Tracheal epithelial cell (primary cell): ENCODE data around the gene TPK1. TPM values are rescaled to one million over a fixed set of nuclear protein-coding genes. Genes with fewer than 3 reads are reported as not detected.

Experiments used
- total RNA-seq: library from RNA; depleted of rRNA; stranded (reverse); fragments of >200 nt; gene quantifications from 2 replicates; pipeline ENCODE4 v1.2.1, GENCODE V29; 2014

TPK1 gene
- total RNA-seq = 4.3 and 7.2 TPM in 2 replicates

DNA sequence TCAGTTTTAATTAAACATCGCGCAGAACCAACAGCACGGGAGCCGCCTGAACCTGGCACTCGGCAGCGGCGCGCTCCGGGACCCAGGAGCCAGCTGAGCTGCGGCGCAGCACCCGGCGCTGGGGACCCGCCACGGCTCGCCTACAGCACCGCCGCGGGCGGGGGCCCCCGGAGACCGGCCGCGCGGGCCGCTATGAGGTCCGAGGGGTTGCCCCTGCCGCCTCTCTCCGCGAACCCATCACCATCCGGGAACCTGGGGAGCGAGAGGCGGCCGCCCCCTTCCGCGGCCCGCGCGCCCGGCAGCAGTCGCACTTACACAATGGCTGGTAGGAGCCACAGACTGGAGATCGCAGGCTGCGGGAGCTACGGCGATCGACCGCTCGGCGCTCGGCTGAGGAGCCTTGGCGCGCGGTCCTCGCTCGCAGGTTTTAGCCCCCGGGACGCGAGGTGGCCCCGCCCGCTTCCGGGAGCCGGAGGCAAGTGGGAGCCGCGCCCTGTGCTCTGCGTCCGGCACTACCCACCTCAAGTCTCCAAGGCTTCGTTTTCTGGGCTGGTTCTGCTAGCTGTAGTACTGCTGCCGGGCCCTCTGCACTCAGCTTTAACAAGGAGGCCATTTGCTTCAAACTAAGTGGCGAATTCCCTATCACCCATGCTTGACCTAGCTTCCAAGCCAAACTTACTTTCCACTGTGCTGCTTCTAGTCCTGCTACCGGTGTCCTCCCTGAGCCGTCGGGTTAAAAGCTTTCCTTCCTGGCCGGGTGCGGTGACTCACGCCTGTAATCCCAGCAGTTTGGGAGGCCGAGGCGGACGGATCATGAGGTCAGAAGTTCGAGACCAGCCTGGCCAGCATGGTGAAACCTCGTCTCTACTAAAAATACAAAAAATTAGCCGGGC lies at the start of gene TPK1:
Gene TPK1 (minus strand): TSS at position 402 of the 893 bp plus-strand sequence. CDS start 451 bp downstream, outside the sequence.

DNA sequence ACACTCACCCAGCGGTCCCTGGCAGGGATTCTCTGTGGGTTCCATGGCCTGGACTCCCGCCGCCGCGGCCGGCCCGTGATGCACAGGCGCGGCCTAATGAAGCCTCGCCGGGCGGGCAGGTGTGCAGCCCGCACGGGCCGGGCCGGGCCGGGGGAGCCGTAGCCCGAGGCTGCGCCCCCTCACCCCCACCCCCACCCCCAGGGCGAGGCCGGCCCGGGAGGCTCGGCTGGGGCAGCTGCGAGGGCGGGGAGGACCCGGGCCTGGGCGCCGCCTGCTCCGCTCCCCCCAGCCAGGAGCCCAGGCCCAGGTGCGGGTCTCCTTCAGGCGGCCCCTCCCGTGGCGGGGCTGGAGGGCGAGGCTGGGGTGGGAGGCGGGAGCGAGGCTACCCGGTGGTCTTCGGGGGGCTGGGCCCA lies 432.2 kb downstream of the TPK1 start, which contains the start of gene NOBOX:
Gene NOBOX (minus strand): TSS at position 45 of the 413 bp plus-strand sequence.

